NCI-H2029 treated with DMSO at 0.1 percent for 48 hours (cell line): ENCODE measurements around the gene MYO1E.
"Not testable (repeated sequence)": the region's sequence is repeated elsewhere in the genome, so short reads cannot be mapped to it uniquely, and the experiment has no call there.

Experiments used
- DNase-seq: peaks from one replicate; lab custom pipeline; 2025; lab: John Stamatoyannopoulos, UW

Gene MYO1E

GRCh38 chr15:59127255-59127654, 245.4 kb downstream of the MYO1E start:
- DNase-seq, result not testable (repeated sequence)

GRCh38 chr15:59125683-59126082, 247.0 kb downstream of the MYO1E start:
- not testable (repeated sequence) for DNase-seq

GRCh38 chr15:59124261-59124660, 248.4 kb downstream of the MYO1E start:
- peak; percentile 83 for DNase-seq

GRCh38 chr15:59120937-59121336, 251.7 kb downstream of the MYO1E start:
- DNase-seq, result no peak

GRCh38 chr15:59119625-59120024, 253.0 kb downstream of the MYO1E start:
- DNase-seq, result no peak

- no peak for DNase-seq
These were observed 255.9 kb downstream of the MYO1E start for GRCh38 chr15:59116771-59117170.

- DNase-seq, result no peak
These were observed 256.5 kb downstream of the MYO1E start for GRCh38 chr15:59116141-59116540.

GRCh38 chr15:59115047-59115446, 257.6 kb downstream of the MYO1E start:
- no peak for DNase-seq

GRCh38 chr15:59111251-59111650, 261.4 kb downstream of the MYO1E start:
- DNase-seq, result no peak

GRCh38 chr15:59105854-59106253, 266.8 kb downstream of the MYO1E start:
- DNase-seq, result no peak

GRCh38 chr15:59104912-59105732, 267.5 kb downstream of the MYO1E start, which contains the start of gene CCNB2:
TSS of gene CCNB2 (plus strand) at chr15:59105146. CDS start at chr15:59105269, 123 bp downstream.
- peak; percentile 36 for DNase-seq

- no peak for DNase-seq
These were observed 268.1 kb downstream of the MYO1E start for GRCh38 chr15:59104602-59104911.

- DNase-seq, result no peak
These were observed 273.4 kb downstream of the MYO1E start for GRCh38 chr15:59099162-59099685.

- no peak for DNase-seq
These were observed 276.2 kb downstream of the MYO1E start for GRCh38 chr15:59096429-59096828.

GRCh38 chr15:59094077-59094476, 278.6 kb downstream of the MYO1E start:
- DNase-seq, result no peak

GRCh38 chr15:59087731-59088130, 284.9 kb downstream of the MYO1E start:
- DNase-seq, result no peak
